Measurements from ENCODE around the gene CEP131.

CEP131 gene

DNA sequence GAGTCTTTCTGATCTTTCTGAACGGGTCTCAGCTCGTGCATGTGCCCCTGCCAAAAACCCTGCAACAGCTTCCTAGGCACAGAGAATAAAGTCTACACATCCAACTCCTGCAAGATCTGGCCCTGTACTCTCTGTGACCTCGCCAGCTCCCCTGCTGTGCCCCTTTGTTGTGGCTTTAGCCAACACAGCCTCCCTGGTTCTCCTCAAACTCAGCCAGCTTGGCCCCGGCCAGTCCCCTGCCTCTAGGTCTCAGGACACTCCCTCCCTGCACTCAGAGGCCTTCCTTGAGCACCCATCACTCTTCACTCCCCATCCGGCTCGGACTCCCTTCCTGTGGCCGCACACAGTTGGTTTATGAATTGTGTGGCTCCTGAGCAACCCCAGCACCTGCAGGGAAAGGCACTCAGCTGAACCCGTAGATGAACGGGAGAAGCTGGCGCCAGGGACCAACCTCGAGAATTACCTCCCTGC, 1.4 kb downstream of the CEP131 start:
- DNase-seq, result no peak

DNA sequence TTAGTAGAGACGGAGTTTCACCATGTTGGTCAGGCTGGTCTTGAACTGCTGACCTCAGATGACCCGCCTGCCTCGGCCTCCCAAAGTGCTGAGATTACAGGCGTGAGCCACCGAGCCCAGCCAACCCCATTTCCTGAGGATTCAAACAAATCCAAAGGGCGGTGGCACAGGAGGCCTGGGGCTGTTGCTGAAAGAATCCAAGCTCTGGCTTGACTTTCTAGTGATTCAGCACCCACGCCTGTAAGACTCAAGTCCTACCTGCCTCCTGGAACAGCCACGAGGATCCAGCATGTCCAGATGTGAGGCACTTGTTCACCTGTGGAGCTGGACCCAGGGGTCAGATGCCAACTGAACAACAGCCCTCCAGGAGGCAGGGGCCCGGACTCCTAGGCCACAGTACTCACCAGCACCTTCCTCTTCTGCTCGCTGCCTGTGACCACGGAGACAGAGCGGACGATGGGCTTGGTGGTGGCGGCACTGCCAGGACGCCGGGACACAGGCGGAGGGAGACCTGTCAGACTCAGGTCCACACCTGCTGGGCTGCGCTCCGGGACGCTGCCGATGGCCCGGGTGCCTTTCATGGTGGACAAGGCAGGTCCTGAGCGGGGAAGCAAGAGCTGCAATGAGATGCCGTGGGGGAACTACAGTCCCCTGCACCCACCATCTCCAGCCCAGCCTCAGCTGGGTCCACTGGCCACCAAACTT, 3.1 kb downstream of the CEP131 start:
- DNase-seq, result no peak

DNA sequence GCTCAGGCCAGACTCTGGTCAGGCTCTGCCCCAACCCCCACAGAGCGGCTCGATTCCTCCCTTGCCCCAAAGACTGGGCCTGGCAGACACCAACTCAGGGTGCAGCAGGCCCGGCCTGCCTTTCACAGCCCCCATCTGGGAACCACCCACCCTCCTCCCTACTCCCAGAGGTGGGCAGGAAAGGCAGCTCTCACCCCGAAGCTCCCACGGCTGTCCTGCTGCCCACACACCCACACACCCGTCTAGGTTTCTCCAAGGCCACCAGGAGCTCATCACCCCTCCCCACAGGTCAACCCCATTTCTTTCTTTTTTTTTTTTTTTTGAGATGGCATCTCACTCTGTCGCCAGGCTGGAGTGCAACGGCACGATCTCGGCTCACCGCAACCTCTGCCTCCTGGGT, 3.8 kb downstream of the CEP131 start:
- DNase-seq, result no peak

DNA sequence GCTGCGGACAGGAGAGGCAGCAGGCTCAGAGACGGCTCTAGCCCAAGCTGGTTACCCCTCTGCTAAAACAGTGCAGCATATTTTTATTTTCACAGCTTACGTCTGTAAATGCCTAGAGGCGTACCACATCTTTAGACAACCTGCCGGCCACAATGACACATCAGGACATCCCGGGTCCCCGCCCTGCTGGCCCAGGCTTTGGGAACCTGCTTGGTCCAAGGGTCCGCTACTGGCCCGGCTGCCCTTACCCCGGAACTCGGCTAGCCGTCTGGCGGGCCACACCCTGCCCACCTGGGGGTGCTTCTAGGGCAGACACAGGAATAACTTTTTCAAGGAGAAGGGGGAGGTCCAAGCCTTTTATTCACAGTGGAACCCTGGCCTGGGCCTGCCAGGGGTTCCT, 4.3 kb downstream of the CEP131 start:
- DNase-seq, result no peak

DNA sequence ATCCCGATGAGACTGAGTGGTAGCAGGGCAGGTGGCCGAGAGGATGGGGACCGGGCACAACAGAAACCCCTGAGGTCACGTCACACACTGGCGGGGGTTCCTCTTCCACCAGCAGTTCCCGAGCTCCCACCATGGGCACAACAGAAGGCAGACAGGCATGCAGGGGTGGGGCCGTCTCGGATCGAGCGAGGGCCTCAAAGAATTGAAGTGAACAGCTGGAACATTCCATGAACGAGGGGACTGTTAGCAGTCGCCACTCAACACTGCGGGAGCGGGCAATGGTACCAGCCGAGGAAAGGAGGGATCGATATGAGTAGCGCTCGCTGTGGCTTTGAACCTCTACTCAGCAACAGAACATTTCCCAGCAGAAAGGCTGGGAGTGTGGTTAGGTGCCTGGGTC, 5.3 kb downstream of the CEP131 start:
- no peak for DNase-seq

DNA sequence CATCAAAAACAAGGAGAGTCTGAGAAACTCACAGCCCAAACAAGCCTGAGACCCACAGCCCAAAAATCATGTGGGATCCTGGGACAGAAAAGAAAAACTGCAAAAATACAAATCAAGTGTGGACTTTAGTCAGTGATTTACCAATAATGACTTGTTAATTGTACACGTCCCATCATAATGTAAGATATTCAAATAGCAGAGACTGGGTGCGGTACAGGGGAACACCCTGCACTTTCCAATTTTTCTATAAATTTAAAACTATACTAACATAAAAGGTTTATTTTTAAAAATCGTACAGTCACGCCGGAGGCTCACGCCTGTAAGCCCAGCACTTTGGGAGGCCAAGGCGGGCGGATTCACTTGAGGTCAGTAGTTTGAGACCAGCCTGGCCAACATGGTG, 8.8 kb downstream of the CEP131 start:
- DNase-seq, result no peak

DNA sequence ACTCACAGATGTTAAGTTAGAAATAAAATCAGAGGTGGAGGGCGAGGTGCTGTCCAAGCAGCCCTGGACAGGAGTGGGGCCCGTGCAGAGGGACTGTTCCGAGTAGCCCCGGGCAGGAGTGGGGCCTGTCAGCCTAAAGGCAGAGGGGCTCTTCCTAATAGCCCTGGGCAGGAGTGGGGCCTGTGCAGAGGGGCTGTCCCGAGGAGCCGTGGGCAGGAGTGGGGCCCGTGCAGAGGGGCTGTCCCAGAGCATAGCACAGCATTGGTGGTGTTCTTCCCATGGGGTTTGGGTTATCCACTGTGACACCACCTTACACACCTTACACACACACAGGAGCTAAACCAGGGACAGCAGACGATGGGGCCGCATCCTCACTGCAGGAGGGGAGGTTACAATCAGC, 10.4 kb downstream of the CEP131 start:
- DNase-seq, result no peak

DNA sequence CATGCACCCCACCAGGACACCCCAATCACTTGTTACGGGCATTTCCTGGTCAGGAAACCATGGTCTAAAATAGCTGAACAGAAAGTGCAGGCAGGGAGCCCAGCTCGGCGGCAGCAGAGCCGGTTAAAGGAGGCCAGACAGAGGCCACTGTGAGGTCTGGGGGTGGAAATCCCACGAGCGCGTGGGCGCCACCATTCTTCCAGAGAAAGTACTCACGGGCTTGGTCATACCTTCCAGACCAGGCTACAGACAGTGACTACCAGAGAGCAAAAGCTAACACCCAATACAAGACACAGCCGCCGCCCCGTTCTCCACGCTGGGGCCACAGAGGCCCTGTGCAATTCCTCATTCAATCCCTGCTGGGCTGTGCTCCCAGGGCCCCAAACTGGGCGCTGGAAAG, 11.9 kb downstream of the CEP131 start:
- no peak for DNase-seq

DNA sequence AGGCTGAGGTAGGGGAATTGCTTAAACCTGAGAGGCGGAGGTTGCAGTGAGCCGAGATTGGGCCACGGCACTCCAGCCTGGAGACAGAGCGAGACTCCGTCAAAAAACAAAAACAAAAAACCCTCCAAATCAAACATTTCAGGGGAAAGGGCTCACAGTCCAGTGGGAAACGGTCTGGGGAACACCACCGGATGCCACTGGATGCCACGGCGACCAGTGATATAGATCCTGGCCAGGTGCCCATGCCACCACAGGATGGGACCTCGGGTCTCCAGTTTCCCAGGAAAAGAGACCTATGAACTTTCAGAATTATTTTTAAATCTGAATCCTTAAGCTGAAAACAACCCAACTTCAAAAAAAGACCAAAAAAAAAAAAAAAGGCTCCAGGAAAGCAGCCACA, 12.3 kb downstream of the CEP131 start:
- no peak for DNase-seq

DNA sequence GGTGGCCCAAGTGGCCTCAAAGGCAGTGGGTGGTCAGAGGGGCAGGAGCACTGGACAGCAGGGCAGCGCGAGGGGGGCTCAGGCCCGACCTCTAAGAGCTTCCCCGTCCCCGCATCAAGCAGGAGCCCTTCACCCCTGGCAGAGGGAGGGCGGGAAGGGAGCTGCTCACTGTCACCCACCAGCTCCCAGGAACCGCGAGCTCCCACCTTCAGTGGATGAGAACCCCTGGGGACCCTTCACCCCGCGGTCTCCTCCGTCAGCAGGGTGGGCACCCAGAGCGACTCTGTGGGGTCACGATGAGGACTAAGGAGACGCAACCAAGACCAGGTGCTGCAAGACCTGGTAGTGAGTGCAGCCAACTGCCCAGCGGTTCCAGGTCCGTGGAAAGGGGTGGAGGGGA, 13.6 kb downstream of the CEP131 start:
- no peak for DNase-seq

DNA sequence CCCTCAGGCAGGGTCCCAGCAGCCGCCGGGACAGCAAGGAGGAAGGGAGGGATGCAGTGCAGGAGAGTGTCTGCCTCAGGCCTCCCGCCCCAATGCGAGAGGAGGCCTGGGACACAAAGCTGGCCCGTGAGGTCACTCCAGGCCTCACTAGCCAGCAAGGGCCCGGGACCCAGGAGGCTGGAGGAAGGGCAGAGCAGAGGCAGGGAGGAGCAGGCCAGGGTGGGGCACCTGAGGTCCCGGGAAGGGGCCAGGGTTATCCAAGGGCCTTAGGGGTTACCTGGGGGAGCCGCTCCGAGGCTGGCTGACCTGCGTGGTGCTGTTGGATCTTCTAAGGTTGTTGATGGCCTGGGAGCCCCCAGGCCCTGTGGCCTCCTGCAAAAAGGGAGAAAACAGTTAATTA, 14.1 kb downstream of the CEP131 start:
- DNase-seq, result no peak

DNA sequence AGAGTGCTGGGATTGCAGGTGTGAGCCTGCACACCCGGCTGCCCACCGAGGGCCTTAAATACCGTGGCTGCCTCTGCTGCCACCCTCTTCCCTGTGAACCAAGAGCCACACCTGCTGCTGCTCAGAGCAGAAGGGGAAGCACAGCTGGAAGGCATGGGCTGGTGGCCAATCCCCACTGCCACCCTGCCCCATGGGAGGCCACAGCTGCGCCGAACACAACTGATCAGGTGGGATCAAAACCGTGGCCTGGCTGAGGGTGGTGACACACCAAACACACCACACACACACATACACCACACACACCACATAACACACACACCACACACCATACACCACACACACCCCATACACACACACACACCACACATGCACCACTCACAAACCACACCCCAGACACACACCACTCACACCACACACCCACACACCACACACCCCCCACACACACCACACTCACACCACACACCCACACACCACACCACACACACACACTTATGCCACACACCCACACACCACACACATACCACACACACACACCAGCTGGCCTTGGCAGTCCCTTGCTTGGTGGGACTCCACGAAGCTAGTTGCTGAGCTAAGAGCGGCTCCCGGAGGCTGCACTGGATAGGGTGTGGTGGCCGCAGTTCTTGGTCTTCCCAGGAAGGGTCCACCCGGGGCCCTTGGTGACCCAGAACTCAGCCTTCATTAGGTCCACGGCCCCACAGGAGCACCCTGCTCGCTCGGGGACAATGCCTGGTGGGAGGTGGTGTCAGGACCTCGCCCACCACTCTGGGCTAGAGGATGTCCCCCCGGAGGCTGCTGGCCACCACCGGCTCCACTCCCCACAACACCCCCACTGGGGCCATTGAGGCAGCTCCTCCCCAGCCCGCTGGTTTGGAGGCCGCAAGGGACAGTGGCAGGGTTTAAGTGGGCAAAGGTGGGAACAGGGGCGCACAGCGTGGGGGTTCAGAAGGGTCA, 14.9 kb downstream of the CEP131 start:
- DNase-seq, result no peak

DNA sequence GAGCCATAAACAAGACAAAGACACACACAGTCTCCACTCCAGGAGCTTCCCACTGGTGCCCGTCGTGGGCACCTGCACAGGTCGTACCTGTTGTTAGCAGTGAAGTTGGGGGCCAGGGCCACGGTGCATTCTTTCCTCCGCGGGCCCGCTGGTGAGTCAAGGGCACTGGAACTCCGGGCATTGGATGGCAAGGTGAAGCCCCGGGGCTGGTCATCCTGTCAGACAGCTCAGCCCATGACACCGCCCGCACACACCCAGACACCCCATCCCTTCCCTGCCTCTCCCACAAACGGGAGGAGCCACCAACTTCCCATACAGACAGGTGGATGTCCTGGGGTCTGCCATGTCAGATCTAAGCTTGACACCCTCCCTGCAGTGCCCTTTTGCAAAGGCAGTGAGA, 16.1 kb downstream of the CEP131 start:
- no peak for DNase-seq

DNA sequence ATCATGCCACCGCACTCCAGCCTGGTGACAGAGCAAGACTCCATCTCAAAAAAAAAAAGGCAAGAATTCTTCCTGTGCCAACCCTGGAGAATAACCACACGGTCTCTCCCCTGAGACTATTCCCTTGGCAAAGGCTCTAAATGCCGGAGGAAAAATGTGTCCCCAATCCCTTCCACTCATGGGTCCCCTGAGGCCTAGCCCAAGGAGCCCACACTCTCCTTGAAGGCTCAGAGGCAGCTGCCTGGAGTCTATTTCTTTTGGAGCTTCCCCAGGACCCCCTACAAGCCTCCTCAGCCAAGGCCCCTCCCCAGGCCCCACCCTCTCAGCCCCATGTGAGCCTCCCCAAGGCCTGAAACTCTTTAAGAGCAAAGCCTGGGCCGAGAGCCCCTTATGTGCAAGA, 16.6 kb downstream of the CEP131 start:
- DNase-seq, result no peak

DNA sequence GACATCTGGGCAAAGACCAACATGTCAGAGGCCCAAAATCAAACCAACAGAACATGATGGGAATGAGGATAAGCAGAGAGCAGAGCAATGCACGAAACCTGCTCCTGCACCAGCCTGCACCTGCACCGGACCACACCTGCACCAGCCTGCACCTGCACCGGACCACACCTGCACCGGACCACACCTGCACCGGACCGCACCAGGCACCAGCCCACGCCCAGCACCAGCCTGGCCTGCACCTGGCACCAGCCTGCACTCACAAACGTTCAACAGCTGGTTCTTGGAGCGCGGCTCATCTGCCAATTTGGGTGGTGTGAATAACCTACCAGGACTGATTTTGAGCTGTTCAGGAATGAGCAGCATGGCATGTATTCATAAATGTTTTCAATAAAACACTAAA, 18.2 kb downstream of the CEP131 start:
- no peak for DNase-seq

DNA sequence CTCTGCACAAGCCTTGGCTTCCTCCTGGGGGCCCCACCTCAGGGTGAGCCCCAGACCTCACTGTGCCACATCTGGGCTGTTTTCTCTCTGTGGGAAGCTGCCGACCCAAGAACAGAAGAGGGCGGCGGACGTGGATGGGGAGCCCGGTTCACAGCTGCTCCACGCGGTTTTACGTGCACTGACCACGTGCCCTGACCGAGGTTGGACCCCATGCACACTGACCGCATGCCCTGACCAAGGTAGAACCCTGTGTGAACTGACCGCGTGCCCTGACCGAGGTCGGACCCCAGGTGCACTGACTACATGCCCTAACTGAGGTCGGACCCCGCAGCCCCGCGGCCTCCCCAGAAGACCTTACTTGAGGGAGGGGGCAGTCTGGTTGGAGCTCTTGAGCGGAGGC, 19.6 kb downstream of the CEP131 start:
- DNase-seq, result no peak

DNA sequence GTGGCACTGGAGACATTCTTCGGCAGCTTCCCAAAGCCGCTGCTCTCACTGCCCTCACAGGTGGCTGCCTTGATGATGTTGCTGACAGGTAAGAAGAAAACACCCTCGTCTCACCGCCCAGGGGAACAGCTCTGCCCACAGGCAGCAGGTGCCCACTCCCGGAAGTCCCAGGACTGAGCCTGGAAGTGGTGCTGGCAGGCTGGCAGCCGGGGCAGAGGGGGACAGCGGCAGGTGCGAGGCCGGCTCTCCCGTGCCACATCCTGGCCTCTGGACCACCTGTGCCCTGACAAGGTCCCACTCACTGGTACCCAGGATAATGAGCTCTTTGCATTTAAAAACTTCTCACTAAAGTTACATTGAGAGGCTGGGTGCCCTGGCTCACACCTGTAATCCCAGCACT, 20.4 kb downstream of the CEP131 start:
- no peak for DNase-seq

DNA sequence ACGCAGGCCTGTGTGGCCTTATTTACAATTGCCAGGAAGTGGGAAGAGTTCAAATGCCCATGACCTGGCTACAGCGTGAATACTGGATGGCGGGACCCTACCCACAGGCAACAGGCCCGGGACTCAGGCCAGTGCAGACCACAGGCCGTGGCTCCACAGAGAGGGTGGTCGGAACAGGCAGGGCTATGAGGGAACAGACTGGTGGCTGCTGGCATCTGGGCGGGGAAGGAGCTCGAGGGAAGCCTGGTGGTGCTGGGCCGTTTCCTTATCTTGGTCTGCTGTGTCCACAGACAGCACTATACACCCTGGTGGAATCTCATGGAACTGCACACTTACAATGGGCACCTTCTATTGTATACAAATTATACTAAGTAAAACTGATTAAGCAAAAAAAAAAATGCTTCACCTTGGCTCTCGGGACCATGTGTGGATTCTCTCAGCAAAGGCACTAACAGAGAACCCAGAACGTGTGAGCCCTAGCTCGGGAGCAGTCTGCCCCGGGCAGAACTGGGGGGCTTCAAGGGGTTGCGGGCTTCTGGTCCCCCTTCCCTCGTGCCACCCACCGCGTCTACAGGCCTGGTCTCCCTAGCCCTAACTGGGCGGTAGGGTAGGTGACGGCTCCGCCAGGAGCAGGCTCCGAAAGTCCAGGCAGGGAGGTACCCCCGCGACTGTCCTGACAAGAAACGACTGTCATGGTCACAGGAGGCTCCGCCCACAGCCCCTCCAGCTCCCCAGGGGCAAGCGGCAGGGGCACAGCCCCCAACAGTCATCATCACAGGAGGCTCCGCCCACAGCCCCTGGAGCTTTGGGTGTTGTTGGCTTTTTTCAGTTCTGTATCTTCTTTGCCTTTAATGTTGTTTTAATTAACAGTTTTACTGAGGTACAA, 21.8 kb downstream of the CEP131 start:
- no peak for DNase-seq

DNA sequence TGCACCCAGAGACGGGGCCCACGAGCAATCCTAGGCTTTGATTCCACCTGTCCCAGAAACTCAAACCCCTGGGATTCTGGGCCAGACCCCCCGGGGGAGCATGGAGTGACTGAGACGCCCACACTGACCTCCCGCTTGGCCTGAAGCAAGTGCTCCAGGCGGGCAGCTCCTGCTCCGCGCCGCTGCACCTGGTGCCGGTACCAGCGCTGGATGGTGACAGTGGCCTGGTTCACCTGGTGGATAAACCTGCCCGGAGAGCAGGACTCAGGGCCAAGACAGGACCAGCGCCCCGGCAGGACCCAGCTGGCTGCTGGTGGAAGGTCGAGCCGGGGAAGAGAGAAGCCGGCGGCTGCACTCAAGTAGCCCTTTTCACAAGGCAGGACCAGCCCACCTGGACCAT, 22.6 kb downstream of the CEP131 start:
- DNase-seq, result no peak

DNA sequence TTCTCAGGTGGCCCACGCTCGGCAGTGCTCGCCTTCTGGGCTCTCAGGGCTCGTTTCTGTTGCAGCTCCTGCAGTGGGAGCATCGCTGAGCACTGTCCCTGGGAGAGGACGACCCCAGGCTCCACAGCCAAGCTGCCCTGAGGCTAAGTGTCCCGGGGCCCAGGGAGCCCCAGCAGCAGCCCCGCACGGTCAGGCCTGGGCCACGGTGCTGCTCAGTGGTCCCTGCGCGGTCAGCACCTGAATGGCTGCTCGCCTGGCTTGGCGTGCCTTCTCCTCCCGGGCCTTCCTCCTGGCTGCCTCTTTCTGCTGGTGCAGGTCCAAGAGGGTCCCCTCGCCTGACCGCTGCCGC, 23.3 kb downstream of the CEP131 start:
- no peak for DNase-seq

DNA sequence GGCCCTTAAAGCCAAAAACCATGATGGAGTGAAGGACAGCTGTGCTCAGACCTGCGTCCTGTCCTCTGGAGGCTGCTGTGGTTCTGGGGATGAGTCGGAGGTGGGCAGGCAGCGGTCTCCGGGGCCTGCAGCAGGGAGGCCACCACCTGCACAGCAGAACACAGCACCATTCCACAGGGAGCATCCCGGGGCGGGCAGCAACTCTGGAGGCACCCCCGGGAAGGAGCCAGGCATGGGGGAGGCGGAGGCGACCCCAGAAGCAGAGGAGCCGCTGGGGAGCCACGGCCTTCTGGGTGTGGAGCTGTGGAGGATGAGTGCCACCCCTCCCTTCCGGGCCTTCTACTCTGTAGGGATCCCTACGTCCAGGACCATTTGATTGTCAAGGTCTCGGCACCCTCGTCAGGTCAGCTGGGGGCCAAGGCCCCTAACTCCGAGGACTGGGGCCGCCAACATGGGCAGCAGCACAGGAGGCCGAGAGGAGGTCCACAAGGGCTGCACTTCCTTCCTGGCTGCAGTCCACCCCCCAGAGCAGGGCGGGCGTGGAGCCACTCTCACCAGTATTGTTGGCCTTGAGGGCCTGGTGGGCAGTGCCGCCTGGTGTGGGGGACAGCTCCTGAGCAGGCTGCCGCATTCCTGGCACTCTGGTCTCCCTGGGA, 23.8 kb downstream of the CEP131 start:
- no peak for DNase-seq

DNA sequence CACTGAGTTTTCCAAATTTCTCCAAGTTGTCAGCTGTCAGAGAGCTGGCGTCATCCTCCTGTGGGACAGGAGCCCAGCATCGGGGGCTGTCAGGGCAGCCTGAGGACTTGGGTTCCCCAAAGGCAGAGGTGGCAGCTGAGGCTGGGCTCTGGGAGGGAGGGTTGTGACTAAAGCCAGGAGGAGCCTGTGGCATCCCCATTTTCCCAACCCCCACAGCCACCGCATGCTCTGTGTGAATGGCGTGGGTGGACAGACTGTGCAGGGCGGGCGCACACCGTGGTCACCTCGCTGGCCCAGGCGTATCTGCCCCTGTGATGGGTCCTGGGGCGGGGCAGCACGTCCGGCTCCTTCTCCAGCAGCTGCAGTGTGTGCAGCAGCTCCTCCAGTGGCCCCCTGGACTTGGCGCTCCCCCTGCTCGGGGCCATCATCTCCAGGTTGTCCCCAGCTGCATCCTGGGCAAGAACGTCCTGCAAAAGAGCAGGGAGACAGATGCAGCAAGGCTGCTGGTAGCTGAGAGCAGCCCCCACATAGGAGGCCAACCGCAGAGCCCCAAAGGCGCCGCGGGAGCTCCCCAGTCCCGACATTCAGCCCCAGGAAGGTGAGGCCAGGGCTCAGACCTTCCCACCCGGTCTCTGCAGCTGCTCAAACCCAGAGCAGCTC, 24.8 kb downstream of the CEP131 start:
- DNase-seq, result no peak

Data from activated T-cell treated with anti-CD3 and anti-CD28 coated beads, Interleukin-2, amount 50 U/mL, for 1 hour (primary cell).